Gastroesophageal sphincter (tissue), 4 donors: ENCODE data around the gene CD200R1L. TPM values are rescaled to one million over a fixed set of nuclear protein-coding genes. Genes with fewer than 3 reads are reported as not detected.

Source experiments
- ATAC-seq: fragments of 150-250 bp; one replicate; pipeline ENCODE4 v1.9.1; 2016; ENCODE audit warnings: mild to moderate bottlenecking, moderate library complexity
- H3K27ac ChIP-seq, 4 donors: fragments of 200-600 bp; sonication (generic) in 3 of 4; 1 replicate in 3 of 4; 2 replicates in 1 of 4; pipeline ENCODE4 v1.5.1; 2016 to 2019
- H3K27me3 ChIP-seq: fragments of 200-600 bp; sonication (generic); one replicate; pipeline ENCODE4 v1.5.1; 2019
- H3K36me3 ChIP-seq, 2 donors: fragments of 200-600 bp; sonication (generic); one replicate each; pipeline ENCODE4 v1.5.1; 2019; ENCODE audit warnings: control low read depth in 1 of 2
- H3K4me1 ChIP-seq, 3 donors: fragments of 200-600 bp; sonication (generic); 1 replicate in 2 of 3; 2 replicates in 1 of 3; pipeline ENCODE4 v1.5.1; 2016 to 2019; ENCODE audit warnings: control low read depth in 2 of 3
- H3K4me3 ChIP-seq, 2 donors: fragments of 200-600 bp; sonication (generic); one replicate each; pipeline ENCODE4 v1.5.1; 2019; ENCODE audit warnings: mild to moderate bottlenecking in 1 of 2, moderate library complexity in 1 of 2
- H3K9me3 ChIP-seq, 3 donors: fragments of 200-600 bp; sonication (generic); one replicate each; pipeline ENCODE4 v1.5.1; 2017 to 2019; ENCODE audit warnings: control low read depth in 2 of 3
- EP300 ChIP-seq: sonication (generic); formaldehyde crosslinking; IDR thresholded peaks from one replicate; pipeline ENCODE4 v1.6.1; 2017; ENCODE audit warnings: antibody characterized with exemption, mild to moderate bottlenecking
- POLR2A ChIP-seq, 2 donors: fragments of 450-650 bp; IDR thresholded peaks; one replicate each; pipeline ENCODE4 v1.6.1; 2017; ENCODE audit warnings: antibody characterized with exemption in 2 of 2, mild to moderate bottlenecking in 2 of 2, moderate library complexity in 1 of 2
- POLR2AphosphoS5 ChIP-seq: sonication (generic); formaldehyde crosslinking; IDR thresholded peaks from one replicate; pipeline ENCODE4 v1.6.1; 2017; ENCODE audit warnings: antibody characterized with exemption
- WGBS, 2 donors: methylation state at CpG; one replicate each; pipeline ENCODE4 v1.1.5; 2018; ENCODE audit warnings: low coverage in 1 of 2; 5-methylcytosine and 5-hydroxymethylcytosine counted together
- total RNA-seq, 4 donors: library from RNA; depleted of rRNA; stranded (reverse); fragments of >200 nt; gene quantifications; one replicate each; pipeline ENCODE4 v1.1.0, GENCODE V29; 2016
- TF ChIP-seq, protein P1 (sequence below), 4 experiments: fragments of 200-600 bp in 2 of 4; fragments of 450-650 bp in 2 of 4; sonication (generic) in 1 of 4; IDR thresholded peaks; one replicate each; pipeline ENCODE4 v1.5.1; 2017 to 2019; ENCODE audit warnings: antibody characterized with exemption in 4 of 4, mild to moderate bottlenecking in 2 of 4, moderate library complexity in 2 of 4

The CD200R1L gene
- total RNA-seq, 4 donors from 2014 or later, result not detected

DNA sequence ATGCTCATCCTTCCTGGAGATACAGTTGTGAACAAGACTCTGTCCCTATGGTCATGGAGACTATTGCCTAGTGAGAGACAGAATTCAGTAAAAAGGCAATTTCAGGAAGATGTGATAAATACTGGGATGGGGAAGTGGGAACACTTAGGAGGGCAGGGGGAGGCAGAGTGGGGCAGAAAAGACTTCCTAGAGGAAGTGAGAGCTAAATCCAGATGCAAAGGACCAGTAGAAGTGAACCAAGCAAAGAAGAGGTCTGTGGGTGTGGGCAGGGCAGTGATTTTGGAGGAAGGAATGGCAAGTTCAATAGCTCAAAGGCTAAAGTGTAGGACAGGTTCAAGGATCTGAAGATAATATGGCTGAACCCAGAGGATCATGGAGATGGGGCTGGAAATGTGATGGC is 68.9 kb downstream of the CD200R1L start:
- Histone ChIP-seq H3K27ac (peak overlapping the region in 2 of 4 donors; percentile 2 to 5), H3K9me3 (no peaks in the 10 kb centered on the region), H3K27me3 (no peaks in the 10 kb centered on the region), H3K4me3 (no peak overlapping the region), H3K36me3 (no peaks in the 10 kb centered on the region), H3K4me1 (peaks cover 3 to 29% (median 8%) of the 10 kb centered on the region in 3 donors)
- TF ChIP-seq EP300 (no peak), POLR2A (IDR thresholded peaks at IDR 0.05) (no peak), POLR2AphosphoS5 (no peak)
- TF ChIP-seq, protein P1, sequence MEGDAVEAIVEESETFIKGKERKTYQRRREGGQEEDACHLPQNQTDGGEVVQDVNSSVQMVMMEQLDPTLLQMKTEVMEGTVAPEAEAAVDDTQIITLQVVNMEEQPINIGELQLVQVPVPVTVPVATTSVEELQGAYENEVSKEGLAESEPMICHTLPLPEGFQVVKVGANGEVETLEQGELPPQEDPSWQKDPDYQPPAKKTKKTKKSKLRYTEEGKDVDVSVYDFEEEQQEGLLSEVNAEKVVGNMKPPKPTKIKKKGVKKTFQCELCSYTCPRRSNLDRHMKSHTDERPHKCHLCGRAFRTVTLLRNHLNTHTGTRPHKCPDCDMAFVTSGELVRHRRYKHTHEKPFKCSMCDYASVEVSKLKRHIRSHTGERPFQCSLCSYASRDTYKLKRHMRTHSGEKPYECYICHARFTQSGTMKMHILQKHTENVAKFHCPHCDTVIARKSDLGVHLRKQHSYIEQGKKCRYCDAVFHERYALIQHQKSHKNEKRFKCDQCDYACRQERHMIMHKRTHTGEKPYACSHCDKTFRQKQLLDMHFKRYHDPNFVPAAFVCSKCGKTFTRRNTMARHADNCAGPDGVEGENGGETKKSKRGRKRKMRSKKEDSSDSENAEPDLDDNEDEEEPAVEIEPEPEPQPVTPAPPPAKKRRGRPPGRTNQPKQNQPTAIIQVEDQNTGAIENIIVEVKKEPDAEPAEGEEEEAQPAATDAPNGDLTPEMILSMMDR (IDR thresholded peaks at IDR 0.05), result no peak
- ATAC-seq, result no peak

DNA sequence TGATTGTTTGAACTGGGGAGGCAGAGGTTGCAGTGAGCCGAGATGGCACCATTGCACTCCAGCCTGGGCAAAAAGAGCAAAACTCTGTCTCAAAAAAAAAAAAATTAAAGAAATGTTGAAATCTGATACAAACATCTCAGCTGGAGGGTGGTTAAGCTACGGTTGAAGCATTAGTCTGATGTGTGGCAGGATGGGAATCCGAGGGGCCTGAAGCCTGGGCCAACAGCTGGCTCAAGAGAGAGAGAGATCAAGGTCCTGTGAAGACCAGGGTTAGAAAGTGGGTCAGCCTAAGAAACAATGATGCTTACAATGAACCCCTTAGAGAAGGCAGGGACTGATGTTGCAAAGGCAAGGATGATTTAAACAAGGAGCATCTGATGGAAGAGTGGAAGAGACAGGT is 69.8 kb downstream of the CD200R1L start:
- Histone ChIP-seq H3K4me1 (peaks cover 3 to 37% (median 8%) of the 10 kb centered on the region in 3 donors), H3K9me3 (no peaks in the 10 kb centered on the region), H3K36me3 (no peaks in the 10 kb centered on the region), H3K27ac (no peak overlapping the region), H3K27me3 (no peaks in the 10 kb centered on the region), H3K4me3 (no peak overlapping the region)
- 58 to 85% methylated on average over 3 of the region's 3 CpGs for WGBS, 2 donors
- TF ChIP-seq POLR2A (IDR thresholded peaks at IDR 0.05) (no peak), POLR2AphosphoS5 (no peak), EP300 (no peak)
- TF ChIP-seq, protein P1 (IDR thresholded peaks at IDR 0.05), result no peak
- no peak for ATAC-seq

DNA sequence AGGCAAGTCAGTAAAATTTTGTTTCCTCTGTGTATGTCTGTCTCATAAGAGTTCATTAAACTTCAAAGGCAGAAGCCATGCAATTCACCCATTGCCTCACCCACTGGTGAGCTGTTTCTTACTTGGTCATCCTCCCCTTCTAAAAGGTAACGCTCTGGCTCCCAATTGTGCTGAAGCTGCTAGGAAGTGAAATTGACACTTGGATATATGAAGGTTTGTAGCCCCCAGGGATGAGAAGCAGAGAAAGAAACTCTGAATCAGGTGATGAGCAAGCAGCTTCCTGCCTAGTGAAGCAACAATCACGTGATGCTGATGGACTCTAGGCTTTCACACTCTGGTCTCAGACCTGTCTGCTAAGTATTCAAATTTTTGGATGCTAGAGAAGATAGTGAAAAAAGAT is 70.7 kb downstream of the CD200R1L start:
- Histone ChIP-seq H3K4me3 (no peak overlapping the region), H3K36me3 (no peaks in the 10 kb centered on the region), H3K27me3 (no peaks in the 10 kb centered on the region), H3K4me1 (peaks cover 3 to 37% (median 8%) of the 10 kb centered on the region in 3 donors), H3K9me3 (no peaks in the 10 kb centered on the region), H3K27ac (peak overlapping the region in 3 of 4 donors; percentile 45 to 59 (median 57))
- TF ChIP-seq, protein P1 (IDR thresholded peaks at IDR 0.05), result no peak
- TF ChIP-seq POLR2A (IDR thresholded peaks at IDR 0.05), result no peak
- no peak for TF ChIP-seq POLR2AphosphoS5
- no peak for TF ChIP-seq EP300
- 58 to 70% methylated on average over 1 to 2 of the region's 2 CpGs for WGBS, 2 donors
- no peak for ATAC-seq

DNA sequence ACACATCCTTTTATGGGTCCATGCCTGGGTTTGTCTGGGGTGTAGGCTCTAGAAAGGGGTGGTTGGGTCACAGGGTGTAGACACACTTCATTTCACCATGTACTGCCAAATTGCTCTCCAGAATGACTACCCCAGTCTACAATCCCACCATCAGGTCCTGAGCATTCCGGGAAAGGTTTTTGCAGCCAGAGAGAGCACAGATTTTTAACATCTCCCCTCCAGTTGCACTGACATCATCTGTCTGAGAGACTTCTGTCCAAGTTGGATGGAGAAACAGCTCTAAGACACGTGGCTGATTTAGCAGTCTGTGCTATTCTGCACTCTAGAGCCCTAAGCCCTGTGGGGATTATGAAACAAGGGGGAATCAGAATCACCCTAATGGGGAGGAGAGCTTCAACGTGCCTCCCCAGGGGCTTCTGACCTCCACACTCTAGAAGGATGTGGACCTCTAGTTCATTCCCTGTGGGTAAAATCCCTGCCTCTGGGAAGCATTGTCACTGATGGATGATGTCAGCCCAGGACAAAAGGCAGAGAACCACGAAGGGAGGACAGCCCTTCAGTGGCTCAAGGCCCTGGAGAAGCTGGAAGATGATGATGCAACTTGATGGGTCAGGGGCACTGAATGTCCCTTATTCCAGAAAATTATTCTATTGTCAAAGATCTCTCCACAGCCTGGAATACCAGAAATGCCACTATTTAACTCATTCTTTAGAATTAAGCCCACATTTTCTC is 71.5 kb downstream of the CD200R1L start:
- Histone ChIP-seq H3K9me3 (no peaks in the 10 kb centered on the region), H3K36me3 (no peaks in the 10 kb centered on the region), H3K27ac (peak overlapping the region in 3 of 4 donors; percentile 45 to 59 (median 57)), H3K27me3 (no peaks in the 10 kb centered on the region), H3K4me1 (peaks cover 3 to 33% (median 6%) of the 10 kb centered on the region in 3 donors), H3K4me3 (no peak overlapping the region)
- WGBS, 2 donors, result 60 to 69% methylated on average over 1 to 2 of the region's 4 CpGs
- TF ChIP-seq EP300, result no peak
- peak; percentile 51 for TF ChIP-seq POLR2AphosphoS5
- no peak for TF ChIP-seq POLR2A (IDR thresholded peaks at IDR 0.05)
- ATAC-seq, result peak; percentile 82

DNA sequence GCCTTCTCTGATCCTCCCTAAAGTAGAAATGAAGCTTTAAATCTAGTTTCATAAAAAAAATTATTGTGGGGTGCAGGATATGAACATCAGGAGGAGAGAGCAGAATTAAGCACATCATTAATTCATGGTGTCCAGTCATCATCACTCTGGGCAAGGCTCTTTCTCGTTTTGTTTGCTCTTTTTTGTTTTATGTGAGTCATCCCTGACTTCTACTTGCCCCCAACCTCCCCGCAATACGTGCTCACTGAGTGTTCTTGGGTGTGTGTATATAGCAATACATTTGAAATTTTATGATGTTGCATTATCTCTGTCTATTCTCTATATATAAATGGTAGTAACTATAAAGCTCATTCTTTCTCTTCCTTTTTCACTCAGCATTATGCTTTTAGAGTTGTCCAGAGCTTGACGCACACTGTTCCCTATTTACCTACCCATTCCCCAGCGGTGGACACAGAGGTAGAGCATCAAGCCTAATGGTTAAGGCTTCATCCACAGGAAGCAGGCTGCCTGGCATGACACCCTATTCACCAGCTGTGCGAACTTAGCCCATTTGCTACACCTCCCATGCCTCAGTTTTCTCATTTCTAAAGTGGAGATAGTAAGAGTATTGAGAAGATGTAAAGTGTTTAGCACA is 72.3 kb downstream of the CD200R1L start:
- 52 to 77% methylated on average over 6 of the region's 6 CpGs for WGBS, 2 donors
- H3K27ac ChIP-seq, result peak overlapping the region in 3 of 4 donors; percentile 42 to 59 (median 57)

More for the DNA sequence above, 72.3 kb downstream of the CD200R1L start:
- Histone ChIP-seq H3K27me3 (no peaks in the 10 kb centered on the region), H3K4me1 (peaks cover 3 to 26% (median 4%) of the 10 kb centered on the region in 3 donors), H3K36me3 (no peaks in the 10 kb centered on the region), H3K9me3 (no peaks in the 10 kb centered on the region), H3K4me3 (no peak overlapping the region)
- no peak for TF ChIP-seq EP300
- TF ChIP-seq POLR2AphosphoS5, result no peak
- TF ChIP-seq, protein P1 (IDR thresholded peaks at IDR 0.05), result no peak
- TF ChIP-seq POLR2A (IDR thresholded peaks at IDR 0.05), result no peak
- no peak for ATAC-seq
